GM12865 (cell line): ENCODE measurements around the gene CBFA2T3.
A peak's percentile ranks its signal among the peaks of the same experiment; 100 is the strongest.

Experiments used
- DNase-seq: peaks from one replicate; pipeline ENCODE4 v3.0.0; 2010; ENCODE audit warnings: low read depth
- H3K4me3 ChIP-seq: 2 replicates; pipeline ENCODE4 v1.5.1; 2011; ENCODE audit warnings: mild to moderate bottlenecking, low read depth, low read length, control low read depth
- CTCF ChIP-seq: IDR thresholded peaks from 2 replicates; pipeline ENCODE4 v1.5.1; 2011; ENCODE audit warnings: low read length, control low read depth, low read depth, inconsistent platforms; ENCODE audit not compliant: insufficient read depth; ENCODE audit errors: missing control alignments

The CBFA2T3 gene

GRCh38 chr16:88977018-88977811, at the start of gene CBFA2T3:
TSS of gene CBFA2T3 (minus strand) at chr16:88977207. CDS start at chr16:88976807, 400 bp downstream.
- DNase-seq, result peak; percentile 81
- H3K4me3 ChIP-seq, result peak within 1 kb of the TSS; percentile 84
- TF ChIP-seq CTCF, result no peak

DNA sequence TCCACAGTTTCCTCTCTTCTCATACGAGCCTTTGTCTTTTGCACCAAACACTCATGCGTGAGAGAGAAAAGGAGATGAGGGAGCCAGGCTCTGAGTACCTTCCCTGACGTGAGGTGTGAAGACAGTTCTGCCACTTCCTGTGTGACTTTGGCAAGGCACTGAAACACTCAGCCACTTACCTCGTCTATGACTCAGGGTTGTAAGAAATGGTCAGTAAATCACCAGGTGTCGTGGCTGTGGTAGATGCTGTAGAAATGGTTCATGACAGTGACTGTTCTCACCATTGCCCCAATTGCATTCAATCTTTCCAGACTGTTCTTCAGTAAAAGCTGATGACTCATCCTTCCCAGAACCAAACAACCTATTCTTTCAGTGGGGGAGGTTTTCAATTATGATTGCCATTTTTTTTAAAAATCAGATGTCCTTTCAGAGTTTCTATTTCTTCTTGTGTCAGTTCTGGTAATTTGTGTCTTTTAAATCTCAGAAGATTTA, 49.2 kb upstream of the CBFA2T3 start:
- no peak for TF ChIP-seq CTCF
- DNase-seq, result peak; percentile 85

DNA sequence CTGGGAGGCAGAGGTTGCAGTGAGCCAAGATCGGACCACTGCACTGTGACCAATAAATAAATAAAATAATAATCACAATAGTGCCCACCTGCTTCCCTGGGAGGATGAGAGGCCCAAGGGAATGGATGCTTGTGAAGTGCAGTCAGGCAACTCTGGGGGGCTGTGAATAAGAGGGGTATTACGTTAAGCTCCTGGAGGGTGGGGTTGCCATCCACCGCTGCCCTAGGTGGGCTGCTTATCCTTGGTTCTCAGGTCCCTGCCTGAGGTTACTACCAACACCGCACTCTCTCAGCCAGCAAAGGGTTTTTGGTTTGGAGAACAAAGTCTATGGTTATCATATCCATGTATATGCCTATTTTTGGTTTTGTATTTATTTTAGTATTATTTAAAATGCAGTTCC, 48.6 kb upstream of the CBFA2T3 start:
- H3K4me3 ChIP-seq, result no peak overlapping the region
- no peak for DNase-seq
- no peak for TF ChIP-seq CTCF

More for the DNA sequence above, 49.2 kb upstream of the CBFA2T3 start:
- no peak overlapping the region for H3K4me3 ChIP-seq

GRCh38 chr16:89024546-89025060, 47.6 kb upstream of the CBFA2T3 start:
- DNase-seq, result no peak
- no peak for TF ChIP-seq CTCF

DNA sequence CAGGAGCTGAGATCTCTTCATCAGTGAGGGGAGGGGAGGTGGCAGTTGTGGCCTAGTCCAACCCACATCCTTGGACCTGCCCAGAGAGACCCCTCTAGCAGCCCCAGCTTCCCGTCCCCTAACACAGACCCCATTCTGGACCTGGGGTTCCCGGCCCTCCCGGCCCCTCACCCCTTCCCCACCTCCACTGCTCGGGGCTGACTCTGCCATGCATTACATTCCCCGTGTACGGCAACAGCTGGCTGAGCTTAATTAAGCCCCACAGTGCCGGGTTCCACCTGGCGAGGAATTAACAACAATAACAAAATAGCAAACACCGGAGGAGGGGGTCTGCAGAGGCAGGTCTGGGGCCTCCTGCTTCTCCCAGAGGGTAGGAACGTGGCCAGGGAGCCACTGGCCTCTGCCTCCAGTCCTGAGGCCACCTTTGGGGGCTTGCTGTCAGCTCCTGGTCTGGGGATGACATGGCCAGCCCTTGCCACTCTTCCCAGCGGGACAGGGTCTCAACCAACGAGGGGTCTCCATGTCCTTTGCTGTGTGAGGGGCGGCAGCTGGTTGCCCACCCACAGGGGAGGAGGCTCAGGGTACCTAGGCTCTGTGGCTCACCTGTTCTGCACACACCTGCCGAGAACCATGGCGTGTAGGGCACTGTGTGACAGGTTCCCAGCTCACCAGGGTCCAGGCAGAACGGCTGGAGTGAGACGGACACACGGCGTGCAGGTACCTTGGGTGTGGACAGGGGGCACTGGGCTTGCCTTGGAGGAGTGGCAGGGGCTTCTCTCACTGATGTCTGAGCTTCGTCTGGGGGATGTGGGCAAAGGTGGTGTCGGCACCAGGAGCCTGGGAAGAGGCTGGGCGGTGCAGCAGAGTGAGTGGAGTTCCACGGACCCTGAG, 46.9 kb upstream of the CBFA2T3 start:
- no peak for DNase-seq
- H3K4me3 ChIP-seq, result no peak overlapping the region
- TF ChIP-seq CTCF, result no peak

More at GRCh38 chr16:89024546-89025060, 47.6 kb upstream of the CBFA2T3 start:
- no peak overlapping the region for H3K4me3 ChIP-seq

DNA sequence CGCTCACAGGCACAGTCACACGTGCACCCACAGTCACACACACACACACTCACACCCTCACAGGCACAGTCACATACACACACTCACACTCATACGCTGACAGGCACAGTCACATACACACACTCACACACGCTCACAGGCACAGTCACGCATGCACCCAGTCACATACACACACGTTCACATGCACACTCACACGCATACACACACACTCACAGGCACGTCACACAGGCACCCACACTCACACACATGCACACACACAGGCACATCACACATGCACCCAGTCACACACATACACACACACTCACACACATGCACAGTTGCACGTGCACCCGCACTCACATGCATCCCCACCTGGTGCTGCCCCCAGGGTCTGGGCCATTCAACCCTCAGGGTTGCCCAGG, 46.1 kb upstream of the CBFA2T3 start:
- DNase-seq, result no peak
- no peak overlapping the region for H3K4me3 ChIP-seq
- no peak for TF ChIP-seq CTCF
